Trophoblast cell (in vitro differentiated cells and primary cell): ENCODE data around the gene SPIRE1.
A peak's percentile ranks its signal among the peaks of the same experiment; 100 is the strongest.

Source experiments
- DNase-seq, 2 donors: peaks; one replicate each; pipeline ENCODE4 v3.0.0-alpha.2; 2016
- H2AFZ ChIP-seq: 2 replicates; pipeline ENCODE4 v1.6.1; 2013; ENCODE audit warnings: low read length, moderate library complexity, mild to moderate bottlenecking; ENCODE audit not compliant: insufficient read depth, poor library complexity
- H2AK5ac ChIP-seq: 2 replicates; pipeline ENCODE4 v1.6.1; 2013; ENCODE audit warnings: mild to moderate bottlenecking, low read length
- H2BK120ac ChIP-seq: 2 replicates; pipeline ENCODE4 v1.6.1; 2013; ENCODE audit warnings: low read length, mild to moderate bottlenecking, moderate library complexity; ENCODE audit not compliant: insufficient read depth, poor library complexity
- H2BK12ac ChIP-seq: 2 replicates; pipeline ENCODE4 v1.6.1; 2013; ENCODE audit warnings: mild to moderate bottlenecking, low read length, moderate library complexity
- H2BK5ac ChIP-seq: 2 replicates; pipeline ENCODE4 v1.6.1; 2013; ENCODE audit warnings: low read length, low read depth, moderate library complexity, mild to moderate bottlenecking; ENCODE audit not compliant: poor library complexity
- H3K14ac ChIP-seq: 2 replicates; pipeline ENCODE4 v1.6.1; 2013; ENCODE audit warnings: mild to moderate bottlenecking, low read length
- H3K18ac ChIP-seq: 2 replicates; pipeline ENCODE4 v1.6.1; 2013; ENCODE audit warnings: mild to moderate bottlenecking, low read length
- H3K23ac ChIP-seq: 2 replicates; pipeline ENCODE4 v1.6.1; 2013; ENCODE audit warnings: low read length
- H3K27ac ChIP-seq: 2 replicates; pipeline ENCODE4 v1.5.1; 2013; ENCODE audit warnings: low read depth, mild to moderate bottlenecking, inconsistent platforms, low read length, moderate library complexity
- H3K27me3 ChIP-seq: 2 replicates; pipeline ENCODE4 v1.6.1; 2013; ENCODE audit warnings: inconsistent platforms, mild to moderate bottlenecking, low read length, moderate library complexity; ENCODE audit not compliant: insufficient read depth
- H3K36me3 ChIP-seq, 2 experiments: 1 replicate in 1 of 2; 2 replicates in 1 of 2; pipeline ENCODE4 v1.6.1; 2013; ENCODE audit warnings: low read length in 2 of 2, mild to moderate bottlenecking in 2 of 2, moderate library complexity in 1 of 2; ENCODE audit not compliant: insufficient read depth in 2 of 2, control insufficient read depth in 1 of 2
- H3K4ac ChIP-seq: 2 replicates; pipeline ENCODE4 v1.6.1; 2013; ENCODE audit warnings: low read depth, mild to moderate bottlenecking, low read length, moderate library complexity
- H3K4me1 ChIP-seq, 2 experiments: 1 replicate in 1 of 2; 2 replicates in 1 of 2; pipeline ENCODE4 v1.6.1; 2013; ENCODE audit warnings: low read length in 2 of 2, mild to moderate bottlenecking in 2 of 2, moderate library complexity in 1 of 2; ENCODE audit not compliant: insufficient read depth in 2 of 2, control insufficient read depth in 1 of 2
- H3K4me2 ChIP-seq: 2 replicates; pipeline ENCODE4 v1.6.1; 2013; ENCODE audit warnings: inconsistent platforms, mild to moderate bottlenecking, low read length, moderate library complexity
- H3K4me3 ChIP-seq: 2 replicates; pipeline ENCODE4 v1.5.1; 2013; ENCODE audit warnings: mild to moderate bottlenecking, low read depth, low read length, inconsistent platforms
- H3K79me1 ChIP-seq: one replicate; pipeline ENCODE4 v1.6.1; 2013; ENCODE audit warnings: low read length
- H3K79me2 ChIP-seq: 2 replicates; pipeline ENCODE4 v1.6.1; 2013; ENCODE audit warnings: low read length, mild to moderate bottlenecking; ENCODE audit not compliant: control insufficient read depth, insufficient read depth, poor library complexity
- H3K9ac ChIP-seq: 2 replicates; pipeline ENCODE4 v1.6.1; 2013; ENCODE audit warnings: mild to moderate bottlenecking, low read length
- H3K9me3 ChIP-seq: 2 replicates; pipeline ENCODE4 v1.6.1; 2013; ENCODE audit warnings: low read depth, mild to moderate bottlenecking, control low read depth, inconsistent platforms, low read length; ENCODE audit not compliant: insufficient read depth
- H4K12ac ChIP-seq: 2 replicates; pipeline ENCODE4 v1.6.1; 2013; ENCODE audit warnings: low read depth, mild to moderate bottlenecking, low read length, moderate library complexity
- H4K8ac ChIP-seq: 2 replicates; pipeline ENCODE4 v1.6.1; 2013; ENCODE audit warnings: low read depth, mild to moderate bottlenecking, low read length, moderate library complexity
- H4K91ac ChIP-seq: one replicate; pipeline ENCODE4 v1.6.1; 2013; ENCODE audit warnings: low read depth, mild to moderate bottlenecking, low read length, moderate library complexity
- WGBS: extraction: QIAGEN DNeasy Blood & Tissue Kit; methylation state at CpG from one replicate; pipeline ENCODE4 v1.1.7; 2013; ENCODE audit warnings: missing lambda C conversion rate; ENCODE audit not compliant: insufficient read length, insufficient coverage; ENCODE audit errors: extremely low coverage; 5-methylcytosine and 5-hydroxymethylcytosine counted together

The SPIRE1 gene

GRCh38 chr18:12455496-12455895 is 202.4 kb downstream of the SPIRE1 start:
- no CpG with 5 or more reads among the region's 7 CpGs for WGBS
- H3K23ac ChIP-seq: no peak overlapping the region
- no peaks in the 10 kb centered on the region for H3K4me1 ChIP-seq

GRCh38 chr18:12452784-12453183 is 205.1 kb downstream of the SPIRE1 start:
- no peaks in the 10 kb centered on the region for H3K4me1 ChIP-seq
- no peak overlapping the region for H3K14ac ChIP-seq
- H4K12ac ChIP-seq: no peak overlapping the region
- H3K27ac ChIP-seq: no peak overlapping the region
- no peak overlapping the region for H3K18ac ChIP-seq
- H3K4ac ChIP-seq: no peak overlapping the region
- H2BK120ac ChIP-seq: no peak overlapping the region
- no peak overlapping the region for H2AK5ac ChIP-seq
- H3K79me2 ChIP-seq: no peaks in the 10 kb centered on the region
- H4K8ac ChIP-seq: no peak overlapping the region
- H3K4me3 ChIP-seq: no peak overlapping the region
- no peak overlapping the region for H3K23ac ChIP-seq
- peaks cover 4 to 8% of the 10 kb centered on the region in 2 experiments for H3K36me3 ChIP-seq
- H3K9ac ChIP-seq: no peak overlapping the region
- no peak overlapping the region for H2BK5ac ChIP-seq
- H3K4me2 ChIP-seq: no peak overlapping the region
- no peak overlapping the region for H2BK12ac ChIP-seq
- whole genome bisulfite sequencing: no CpG with 5 or more reads among the region's 3 CpGs
- H2AFZ ChIP-seq: no peak overlapping the region
- H3K27me3 ChIP-seq: no peaks in the 10 kb centered on the region
- no peak overlapping the region for H4K91ac ChIP-seq
- H3K9me3 ChIP-seq: no peaks in the 10 kb centered on the region
- peak; percentile 18 to 58 for DNase-seq
- no peaks in the 10 kb centered on the region for H3K79me1 ChIP-seq

More at GRCh38 chr18:12455496-12455895, 202.4 kb downstream of the SPIRE1 start:
- no peak overlapping the region for H2AK5ac ChIP-seq
- H2BK5ac ChIP-seq: no peak overlapping the region
- H3K79me1 ChIP-seq: no peaks in the 10 kb centered on the region
- H3K14ac ChIP-seq: no peak overlapping the region
- no peak overlapping the region for H3K18ac ChIP-seq
- no peak overlapping the region for H3K4me2 ChIP-seq
- H3K36me3 ChIP-seq: peaks cover 0 to 5% of the 10 kb centered on the region in 2 experiments
- no peak overlapping the region for H2BK120ac ChIP-seq
- H2AFZ ChIP-seq: no peak overlapping the region
- H4K12ac ChIP-seq: no peak overlapping the region
- H2BK12ac ChIP-seq: no peak overlapping the region
- H3K27me3 ChIP-seq: no peaks in the 10 kb centered on the region
- no peak overlapping the region for H3K4me3 ChIP-seq
- DNase-seq: no peak
- H3K4ac ChIP-seq: no peak overlapping the region
- H3K27ac ChIP-seq: no peak overlapping the region
- H4K91ac ChIP-seq: no peak overlapping the region
- H3K9ac ChIP-seq: no peak overlapping the region
- H3K9me3 ChIP-seq: no peaks in the 10 kb centered on the region
- no peak overlapping the region for H4K8ac ChIP-seq
- H3K79me2 ChIP-seq: no peaks in the 10 kb centered on the region

- H2BK5ac ChIP-seq: no peak overlapping the region
- no peak overlapping the region for H3K23ac ChIP-seq
- no peaks in the 10 kb centered on the region for H3K79me2 ChIP-seq
- no peak overlapping the region for H4K12ac ChIP-seq
- no peak overlapping the region for H4K8ac ChIP-seq
- DNase-seq: no peak
- no peak overlapping the region for H3K4me2 ChIP-seq
- H3K4ac ChIP-seq: no peak overlapping the region
- no peaks in the 10 kb centered on the region for H3K79me1 ChIP-seq
- H3K18ac ChIP-seq: no peak overlapping the region
- H3K27ac ChIP-seq: no peak overlapping the region
- H3K9me3 ChIP-seq: no peaks in the 10 kb centered on the region
- no peak overlapping the region for H2BK120ac ChIP-seq
- H3K14ac ChIP-seq: no peak overlapping the region
- no peak overlapping the region for H2AK5ac ChIP-seq
- no peaks in the 10 kb centered on the region for H3K27me3 ChIP-seq
- H3K4me3 ChIP-seq: no peak overlapping the region
- no peak overlapping the region for H3K9ac ChIP-seq
- H4K91ac ChIP-seq: no peak overlapping the region
- no peak overlapping the region for H2BK12ac ChIP-seq
- WGBS: no CpG with 5 or more reads among the region's 4 CpGs
- peaks cover 4 to 8% of the 10 kb centered on the region in 2 experiments for H3K36me3 ChIP-seq
- H3K4me1 ChIP-seq: no peaks in the 10 kb centered on the region
- H2AFZ ChIP-seq: no peak overlapping the region
These were observed 206.5 kb downstream of the SPIRE1 start for GRCh38 chr18:12451428-12451827.

- no peak overlapping the region for H4K12ac ChIP-seq
- WGBS: no CpG with 5 or more reads among the region's 27 CpGs
- H2BK12ac ChIP-seq: no peak overlapping the region
- no peak overlapping the region for H3K9ac ChIP-seq
- H3K36me3 ChIP-seq: peaks cover 6 to 10% of the 10 kb centered on the region in 2 experiments
- no peak overlapping the region for H3K27ac ChIP-seq
- H3K4me3 ChIP-seq: no peak overlapping the region
- no peak overlapping the region for H3K23ac ChIP-seq
- H3K79me1 ChIP-seq: no peaks in the 10 kb centered on the region
- H4K8ac ChIP-seq: no peak overlapping the region
- no peaks in the 10 kb centered on the region for H3K79me2 ChIP-seq
- no peak for DNase-seq
- no peaks in the 10 kb centered on the region for H3K27me3 ChIP-seq
- no peak overlapping the region for H3K4me2 ChIP-seq
- no peaks in the 10 kb centered on the region for H3K4me1 ChIP-seq
- H2BK5ac ChIP-seq: no peak overlapping the region
- H4K91ac ChIP-seq: no peak overlapping the region
- H3K14ac ChIP-seq: no peak overlapping the region
- no peak overlapping the region for H2AFZ ChIP-seq
- no peak overlapping the region for H2BK120ac ChIP-seq
- peaks cover 3% of the 10 kb centered on the region for H3K9me3 ChIP-seq
- no peak overlapping the region for H3K18ac ChIP-seq
- no peak overlapping the region for H3K4ac ChIP-seq
- H2AK5ac ChIP-seq: no peak overlapping the region
These were observed 208.7 kb downstream of the SPIRE1 start for GRCh38 chr18:12449051-12449785.
